HFF-Myc (cell line): Measurements from ENCODE around the gene FARP2.
"Not testable (repeated sequence)": the region's sequence is repeated elsewhere in the genome, so short reads cannot be mapped to it uniquely, and the experiment has no call there.

ENCODE experiments used
- DNase-seq: peaks from one replicate; pipeline ENCODE4 v3.0.0-alpha.2; 2011; ENCODE audit warnings: low read depth; ENCODE audit errors: extremely low read depth
- H3K4me3 ChIP-seq: replicated peaks from 2 replicates; pipeline ENCODE4 v1.5.1; 2011; ENCODE audit warnings: low read depth, mild to moderate bottlenecking, control low read depth, low read length
- TF ChIP-seq, protein P1 (sequence below): IDR thresholded peaks from 2 replicates; pipeline ENCODE4 v1.5.1; 2012; ENCODE audit warnings: mild to moderate bottlenecking, low read depth, low read length, control low read depth; ENCODE audit errors: missing control alignments

FARP2 gene

DNA sequence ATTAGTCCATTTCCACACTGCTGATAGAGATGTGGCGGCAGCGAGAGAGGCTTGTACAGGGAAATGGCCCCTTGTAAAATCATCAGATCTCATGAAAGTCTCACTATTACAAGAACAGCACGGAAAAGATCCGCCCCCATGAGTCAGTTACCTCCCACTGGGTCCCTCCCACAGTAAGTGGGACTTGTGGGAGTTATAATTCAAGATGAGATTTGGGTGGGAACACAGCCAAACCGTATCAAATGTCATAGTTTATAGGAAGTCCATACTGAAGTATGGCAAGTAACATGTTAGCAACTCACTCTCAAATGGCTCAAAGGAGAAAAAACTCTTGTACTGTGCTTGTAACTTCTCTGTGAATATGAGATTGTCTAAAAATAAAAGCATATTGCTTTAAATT, 56.1 kb downstream of the FARP2 start:
- H3K4me3 ChIP-seq: no peak overlapping the region
- DNase-seq: peak; percentile 70
- TF ChIP-seq, protein P1, sequence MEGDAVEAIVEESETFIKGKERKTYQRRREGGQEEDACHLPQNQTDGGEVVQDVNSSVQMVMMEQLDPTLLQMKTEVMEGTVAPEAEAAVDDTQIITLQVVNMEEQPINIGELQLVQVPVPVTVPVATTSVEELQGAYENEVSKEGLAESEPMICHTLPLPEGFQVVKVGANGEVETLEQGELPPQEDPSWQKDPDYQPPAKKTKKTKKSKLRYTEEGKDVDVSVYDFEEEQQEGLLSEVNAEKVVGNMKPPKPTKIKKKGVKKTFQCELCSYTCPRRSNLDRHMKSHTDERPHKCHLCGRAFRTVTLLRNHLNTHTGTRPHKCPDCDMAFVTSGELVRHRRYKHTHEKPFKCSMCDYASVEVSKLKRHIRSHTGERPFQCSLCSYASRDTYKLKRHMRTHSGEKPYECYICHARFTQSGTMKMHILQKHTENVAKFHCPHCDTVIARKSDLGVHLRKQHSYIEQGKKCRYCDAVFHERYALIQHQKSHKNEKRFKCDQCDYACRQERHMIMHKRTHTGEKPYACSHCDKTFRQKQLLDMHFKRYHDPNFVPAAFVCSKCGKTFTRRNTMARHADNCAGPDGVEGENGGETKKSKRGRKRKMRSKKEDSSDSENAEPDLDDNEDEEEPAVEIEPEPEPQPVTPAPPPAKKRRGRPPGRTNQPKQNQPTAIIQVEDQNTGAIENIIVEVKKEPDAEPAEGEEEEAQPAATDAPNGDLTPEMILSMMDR: no peak

DNA sequence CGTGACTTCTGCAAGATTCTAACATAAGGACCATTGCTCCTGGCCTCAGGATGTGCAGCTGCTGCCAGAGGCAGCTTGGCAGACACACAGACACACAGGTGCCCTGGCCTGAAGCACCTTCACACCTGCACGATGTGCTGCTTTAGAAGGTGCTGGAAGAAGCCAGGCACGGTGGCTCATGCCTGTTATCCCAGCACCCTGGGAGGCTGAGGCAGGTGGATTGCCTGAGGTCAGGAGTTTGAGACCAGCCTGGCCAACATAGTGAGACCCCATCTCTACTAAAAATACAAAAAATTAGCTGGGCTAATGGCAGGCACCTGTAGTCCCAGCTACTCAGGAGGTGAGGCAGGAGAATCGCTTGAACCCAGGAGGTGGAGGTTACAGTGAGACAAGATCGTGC, 57.4 kb downstream of the FARP2 start:
- not testable (repeated sequence) for DNase-seq, H3K4me3 ChIP-seq

- DNase-seq: no peak
These were observed 58.0 kb downstream of the FARP2 start for GRCh38 chr2:241413929-241414580.

GRCh38 chr2:241415196-241415595, 59.1 kb downstream of the FARP2 start:
- H3K4me3 ChIP-seq: no peak overlapping the region
- DNase-seq: no peak
- TF ChIP-seq, protein P1: no peak

More at GRCh38 chr2:241413929-241414580, 58.0 kb downstream of the FARP2 start:
- no peak overlapping the region for H3K4me3 ChIP-seq
- TF ChIP-seq, protein P1: no peak

DNA sequence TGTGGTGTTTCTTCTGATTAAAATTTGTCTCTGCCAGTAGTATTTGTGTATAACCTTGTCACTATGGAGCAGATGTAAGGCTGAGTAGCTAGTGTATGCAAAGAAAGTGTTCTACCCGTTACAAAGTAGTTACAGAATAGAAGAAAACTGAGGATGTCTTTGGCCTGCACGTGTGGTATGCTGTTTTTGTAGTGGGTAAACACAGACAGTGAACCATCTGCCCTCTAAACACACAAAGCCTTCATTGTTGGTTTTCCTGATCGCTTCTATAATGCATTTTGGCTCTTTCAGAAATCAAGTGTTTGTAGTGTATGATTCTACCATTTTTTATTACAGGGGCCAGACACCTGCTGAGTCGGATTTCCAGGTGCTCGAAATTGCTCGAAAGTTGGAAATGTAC, 61.5 kb downstream of the FARP2 start:
- H3K4me3 ChIP-seq: no peak overlapping the region
- DNase-seq: no peak
- TF ChIP-seq, protein P1: no peak

- TF ChIP-seq, protein P1: no peak
- no peak overlapping the region for H3K4me3 ChIP-seq
- no peak for DNase-seq
These were observed 65.2 kb downstream of the FARP2 start for GRCh38 chr2:241421330-241421729.

GRCh38 chr2:241421942-241422341, 65.9 kb downstream of the FARP2 start:
- DNase-seq, H3K4me3 ChIP-seq: not testable (repeated sequence)

- no peak overlapping the region for H3K4me3 ChIP-seq
- DNase-seq: no peak
- TF ChIP-seq, protein P1: no peak
These were observed 66.3 kb downstream of the FARP2 start for GRCh38 chr2:241422350-241422749.

GRCh38 chr2:241423489-241423888, 67.4 kb downstream of the FARP2 start:
- not testable (repeated sequence) for DNase-seq, H3K4me3 ChIP-seq
